ENCODE measurements around the gene LRRC28.

- TF ChIP-seq EZH2 (IDR thresholded peaks at IDR 0.05; ENCODE audit: low read length, missing control alignments), result no peak
- no peak for TF ChIP-seq CTCF (conservative IDR thresholded peaks at IDR 0.05 in 1 of 2, IDR thresholded peaks at IDR 0.05 in 1 of 2; ENCODE audit: low read depth in 1 of 2, low read length in 2 of 2)
Measured at GRCh38 chr15:99279827-99280226, 28.5 kb downstream of the LRRC28 start.
